ENCODE results near the gene TXLNA. TPM values are rescaled to one million over a fixed set of nuclear protein-coding genes. Genes with fewer than 3 reads are reported as not detected.

Gene TXLNA
- total RNA-seq, 1 experiment from 2014 or later = 67.3 TPM

DNA sequence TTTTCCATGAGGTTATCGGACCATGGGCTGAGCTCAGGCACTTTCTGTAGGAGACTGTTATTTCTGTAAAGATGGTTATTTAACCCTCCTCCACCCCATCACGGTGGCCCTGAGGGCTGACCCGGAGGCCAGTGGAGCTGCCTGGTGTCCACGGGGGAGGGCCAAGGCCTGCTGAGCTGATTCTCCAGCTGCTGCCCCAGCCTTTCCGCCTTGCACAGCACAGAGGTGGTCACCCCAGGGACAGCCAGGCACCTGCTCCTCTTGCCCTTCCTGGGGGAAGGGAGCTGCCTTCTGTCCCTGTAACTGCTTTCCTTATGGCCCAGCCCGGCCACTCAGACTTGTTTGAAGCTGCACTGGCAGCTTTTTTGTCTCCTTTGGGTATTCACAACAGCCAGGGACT, 18.4 kb downstream of the TXLNA start:
- Mint-ChIP-seq H3K4me3 (no peak overlapping the region), H3K9me3 (no peaks in the 10 kb centered on the region), H3K36me3 (ENCODE audit: insufficient read depth in 1 of 3, low read depth in 3 of 3) (peaks cover 30 to 56% (median 51%) of the 10 kb centered on the region in 3 experiments; a peak in 6 of 7 replicates), H3K27me3 (ENCODE audit: low read depth) (no peaks in the 10 kb centered on the region; the same call in none of the 2 replicates), H3K4me1 (peaks cover 36 to 37% of the 10 kb centered on the region in 2 experiments), H3K27ac (no peak overlapping the region; a peak in 3 of 7 replicates)
- H3K27me3 ChIP-seq (ENCODE audit: insufficient read depth, low read length) = no peaks in the 10 kb centered on the region
- H3K18ac ChIP-seq (ENCODE audit: insufficient read length, low read depth, low read length) = no peak overlapping the region
- no peak overlapping the region for H2BK12ac ChIP-seq (ENCODE audit: insufficient read length, low read depth, low read length)
- H4K8ac ChIP-seq (replicated peaks; ENCODE audit: insufficient read length, low read depth, low read length) = no peak overlapping the region
- peaks cover 3% of the 10 kb centered on the region for H3K23me2 ChIP-seq (ENCODE audit: insufficient read length, low read depth, low read length, poor library complexity, severe bottlenecking)
- H3K9me3 ChIP-seq (ENCODE audit: control insufficient read depth, low read depth, low read length) = no peaks in the 10 kb centered on the region
- no peak overlapping the region for H3K9ac ChIP-seq (ENCODE audit: extremely low read depth, insufficient read length, low read length)
- H3K56ac ChIP-seq (ENCODE audit: insufficient read length, low read depth, low read length) = no peak overlapping the region
- no peak overlapping the region for H3K14ac ChIP-seq (ENCODE audit: insufficient read depth, low read length)
- no peak for DNase-seq
- no peak overlapping the region for H3K4ac ChIP-seq (ENCODE audit: low read depth, low read length)
- no CpG with 5 or more reads among the region's 6 CpGs for WGBS (ENCODE audit: extremely low coverage, insufficient read length, low lambda C conversion rate)
- H3T11ph ChIP-seq (ENCODE audit: low read length) = no peak overlapping the region
- H2BK20ac ChIP-seq (ENCODE audit: low read depth, low read length, poor library complexity, severe bottlenecking) = no peak overlapping the region
- H4K91ac ChIP-seq (ENCODE audit: insufficient read length, low read depth, low read length) = no peak overlapping the region
- no peak overlapping the region for H3K23ac ChIP-seq (ENCODE audit: insufficient read length, low read depth, low read length)
- no peak overlapping the region for H2BK15ac ChIP-seq (ENCODE audit: low read depth, low read length)
- no peaks in the 10 kb centered on the region for H3K79me2 ChIP-seq (ENCODE audit: insufficient read depth, low read length)
- no peak overlapping the region for H2AK5ac ChIP-seq (ENCODE audit: insufficient read length, low read length)
- TF ChIP-seq, protein P1, sequence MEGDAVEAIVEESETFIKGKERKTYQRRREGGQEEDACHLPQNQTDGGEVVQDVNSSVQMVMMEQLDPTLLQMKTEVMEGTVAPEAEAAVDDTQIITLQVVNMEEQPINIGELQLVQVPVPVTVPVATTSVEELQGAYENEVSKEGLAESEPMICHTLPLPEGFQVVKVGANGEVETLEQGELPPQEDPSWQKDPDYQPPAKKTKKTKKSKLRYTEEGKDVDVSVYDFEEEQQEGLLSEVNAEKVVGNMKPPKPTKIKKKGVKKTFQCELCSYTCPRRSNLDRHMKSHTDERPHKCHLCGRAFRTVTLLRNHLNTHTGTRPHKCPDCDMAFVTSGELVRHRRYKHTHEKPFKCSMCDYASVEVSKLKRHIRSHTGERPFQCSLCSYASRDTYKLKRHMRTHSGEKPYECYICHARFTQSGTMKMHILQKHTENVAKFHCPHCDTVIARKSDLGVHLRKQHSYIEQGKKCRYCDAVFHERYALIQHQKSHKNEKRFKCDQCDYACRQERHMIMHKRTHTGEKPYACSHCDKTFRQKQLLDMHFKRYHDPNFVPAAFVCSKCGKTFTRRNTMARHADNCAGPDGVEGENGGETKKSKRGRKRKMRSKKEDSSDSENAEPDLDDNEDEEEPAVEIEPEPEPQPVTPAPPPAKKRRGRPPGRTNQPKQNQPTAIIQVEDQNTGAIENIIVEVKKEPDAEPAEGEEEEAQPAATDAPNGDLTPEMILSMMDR (conservative IDR thresholded peaks at IDR 0.05) = no peak
- no peaks in the 10 kb centered on the region; the same call in 1 of the 2 replicates for H3K4me1 ChIP-seq (ENCODE audit: insufficient read depth, low read length)
- H4K20me1 ChIP-seq (ENCODE audit: control insufficient read depth, insufficient read depth, insufficient read length) = no peaks in the 10 kb centered on the region
- H4K5ac ChIP-seq (ENCODE audit: insufficient read length, low read depth, low read length) = no peak overlapping the region
- H3K4me2 ChIP-seq (ENCODE audit: insufficient read depth, insufficient read length, low read length) = no peak overlapping the region
- H2BK120ac ChIP-seq (ENCODE audit: low read depth, low read length, poor library complexity, severe bottlenecking) = no peak overlapping the region
- H2AFZ ChIP-seq (ENCODE audit: low read length) = no peak overlapping the region
- H2BK5ac ChIP-seq (ENCODE audit: insufficient read length, low read length) = no peak overlapping the region
- no peaks in the 10 kb centered on the region for H3K79me1 ChIP-seq (ENCODE audit: insufficient read depth, low read depth, low read length, poor library complexity, severe bottlenecking)
- H3K27ac ChIP-seq (ENCODE audit: insufficient read length, low read depth, low read length) = no peak overlapping the region

Measured in H9 (cell line).